ENCODE measurements around the gene DMAC1. TPM values are rescaled to one million over a fixed set of nuclear protein-coding genes. Genes with fewer than 3 reads are reported as not detected.

The DMAC1 gene
- total and polyA plus RNA-seq, 12 donors = 6.9 to 78.0 (median 31.0) TPM

DNA sequence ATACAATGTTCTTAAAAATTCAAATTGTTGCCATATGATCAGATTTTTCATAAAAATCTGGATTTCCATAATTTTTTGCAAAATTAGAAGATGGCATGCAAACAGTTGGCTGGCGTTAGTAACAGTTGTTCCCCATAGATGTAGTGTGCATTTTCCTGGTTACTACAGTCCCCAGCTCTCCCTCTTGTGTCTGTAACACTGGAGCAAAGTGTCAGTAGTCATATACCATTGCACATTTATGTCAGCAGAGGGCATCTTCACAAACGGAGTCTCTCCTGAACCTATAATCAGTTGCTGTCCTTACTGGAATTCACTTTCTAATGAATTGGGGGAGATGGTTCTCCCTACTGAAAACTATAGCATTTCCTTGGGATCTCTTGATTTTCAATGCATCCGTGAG, 44.7 kb upstream of the DMAC1 start:
- Histone ChIP-seq H3K9me3 (replicated peaks in 1 of 3) (no peaks in the 10 kb centered on the region), H3K36me3 (replicated peaks in 1 of 2) (no peaks in the 10 kb centered on the region), H3K4me3 (no peak overlapping the region), H3K27me3 (no peaks in the 10 kb centered on the region), H3K4me1 (replicated peaks in 1 of 2) (no peaks in the 10 kb centered on the region), H3K27ac (no peak overlapping the region)
- TF ChIP-seq CTCF (IDR thresholded peaks at IDR 0.05) (peak in 2 of 6 experiments; percentile 21 to 28), POLR2A (IDR thresholded peaks at IDR 0.05) (no peak)
- intact Hi-C loops (cut with DNase I) = no loop called here
- no peak for DNase-seq
- 43 to 53% (median 44%) methylated on average over 3 of the region's 3 CpGs for WGBS, 4 donors

- no peak overlapping the region for H3K4me3 ChIP-seq
- H3K36me3 ChIP-seq (replicated peaks in 1 of 2) = no peaks in the 10 kb centered on the region
- TF ChIP-seq CTCF (IDR thresholded peaks at IDR 0.05) (no peak), POLR2A (IDR thresholded peaks at IDR 0.05) (no peak)
- H3K4me1 ChIP-seq (replicated peaks in 1 of 2) = no peaks in the 10 kb centered on the region
- no peaks in the 10 kb centered on the region for H3K27me3 ChIP-seq
- no peak overlapping the region for H3K27ac ChIP-seq
- H3K9me3 ChIP-seq (replicated peaks in 1 of 3) = no peaks in the 10 kb centered on the region
- intact Hi-C loops (cut with DNase I) = no loop called here
- DNase-seq = no peak
- WGBS, 4 donors = 73 to 93% (median 75%) methylated on average over 1 of the region's 1 CpG
Observed at GRCh38 chr9:7841831-7842230, 42.3 kb upstream of the DMAC1 start.

DNA sequence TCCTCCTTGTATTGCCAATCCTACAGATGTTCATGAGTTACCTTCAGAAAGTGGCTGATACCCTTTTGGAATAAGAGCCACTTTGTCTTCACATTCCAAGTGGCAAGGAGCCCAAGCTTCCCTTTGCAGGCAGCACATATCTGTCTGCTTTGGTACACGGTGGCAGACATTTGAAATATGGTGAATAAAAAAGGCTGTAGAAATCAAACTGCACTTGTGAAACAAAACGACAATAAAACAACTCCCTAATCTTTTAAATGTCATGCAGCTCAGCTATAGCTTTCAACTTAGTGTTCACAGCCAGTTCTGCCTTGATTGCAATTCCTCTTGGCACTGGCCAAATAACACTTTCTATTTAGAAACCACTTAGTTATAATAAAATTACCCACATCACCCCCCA, 35.0 kb upstream of the DMAC1 start:
- Histone ChIP-seq H3K27me3 (no peaks in the 10 kb centered on the region), H3K27ac (no peak overlapping the region), H3K36me3 (replicated peaks in 1 of 2) (no peaks in the 10 kb centered on the region), H3K4me1 (replicated peaks in 1 of 2) (no peaks in the 10 kb centered on the region), H3K9me3 (replicated peaks in 1 of 3) (no peaks in the 10 kb centered on the region), H3K4me3 (no peak overlapping the region)
- 18 to 46% (median 36%) methylated on average over 2 of the region's 2 CpGs for WGBS, 4 donors
- no peak for TF ChIP-seq POLR2A (IDR thresholded peaks at IDR 0.05)
- no peak for TF ChIP-seq CTCF (IDR thresholded peaks at IDR 0.05)
- intact Hi-C loops (cut with DNase I) = no loop called here
- no peak for DNase-seq

DNA sequence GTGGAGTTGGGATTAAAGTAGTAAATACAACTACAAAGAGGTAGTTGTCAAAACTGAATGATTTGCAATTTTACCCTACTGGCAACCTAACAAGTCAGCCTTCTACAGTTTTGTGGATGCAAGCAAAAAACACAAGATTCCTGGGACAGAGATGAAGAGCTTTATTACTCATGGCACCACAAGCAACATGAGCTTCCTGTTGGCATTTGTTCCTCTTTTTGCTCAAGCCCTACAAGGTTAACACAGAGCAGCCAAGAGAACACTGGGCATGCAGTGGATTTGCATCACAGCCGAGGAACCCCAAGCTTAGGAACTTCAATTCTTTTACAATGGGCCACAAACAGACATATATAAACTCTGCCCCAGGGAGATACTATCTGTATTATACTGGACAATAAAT, 28.8 kb upstream of the DMAC1 start:
- H3K4me3 ChIP-seq = no peak overlapping the region
- H3K4me1 ChIP-seq (replicated peaks in 1 of 2) = no peaks in the 10 kb centered on the region
- no peak overlapping the region for H3K27ac ChIP-seq
- no peaks in the 10 kb centered on the region for H3K27me3 ChIP-seq
- H3K36me3 ChIP-seq (replicated peaks in 1 of 2) = no peaks in the 10 kb centered on the region
- intact Hi-C loops (cut with DNase I) = no loop called here
- peak in 2 of 7 donors; percentile 2 to 40 for DNase-seq
- TF ChIP-seq CTCF (IDR thresholded peaks at IDR 0.05) (no peak), POLR2A (IDR thresholded peaks at IDR 0.05) (no peak)
- no peaks in the 10 kb centered on the region for H3K9me3 ChIP-seq (replicated peaks in 1 of 3)
- WGBS, 4 donors = 48 to 79% (median 60%) methylated on average over 1 of the region's 1 CpG
